NCI-H1417 treated with DMSO at 0.1 percent for 48 hours (cell line): ENCODE data around the gene LTBP1.
A peak's percentile ranks its signal among the peaks of the same experiment; 100 is the strongest.

Source experiments
- DNase-seq: peaks from one replicate; lab custom pipeline; 2025; lab: John Stamatoyannopoulos, UW

Gene LTBP1

GRCh38 chr2:33267043-33267442, 320.3 kb downstream of the LTBP1 start:
- DNase-seq: no peak

GRCh38 chr2:33267756-33268155, 321.0 kb downstream of the LTBP1 start:
- no peak for DNase-seq

GRCh38 chr2:33268246-33268831, 321.6 kb downstream of the LTBP1 start:
- DNase-seq: no peak

- no peak for DNase-seq
These were observed 325.2 kb downstream of the LTBP1 start for GRCh38 chr2:33272001-33272400.

- no peak for DNase-seq
These were observed 326.7 kb downstream of the LTBP1 start for GRCh38 chr2:33273479-33273878.

- no peak for DNase-seq
These were observed 327.8 kb downstream of the LTBP1 start for GRCh38 chr2:33274524-33274923.

- DNase-seq: no peak
These were observed 329.1 kb downstream of the LTBP1 start for GRCh38 chr2:33275689-33276444.

- no peak for DNase-seq
These were observed 330.3 kb downstream of the LTBP1 start for GRCh38 chr2:33277002-33277426.

- no peak for DNase-seq
These were observed 331.6 kb downstream of the LTBP1 start for GRCh38 chr2:33278245-33278943.

- DNase-seq: no peak
These were observed 337.5 kb downstream of the LTBP1 start for GRCh38 chr2:33284287-33284686.

GRCh38 chr2:33287507-33288005, 340.8 kb downstream of the LTBP1 start:
- DNase-seq: no peak

- DNase-seq: no peak
These were observed 341.3 kb downstream of the LTBP1 start for GRCh38 chr2:33288011-33288410.

GRCh38 chr2:33289961-33290360, 343.2 kb downstream of the LTBP1 start:
- no peak for DNase-seq

GRCh38 chr2:33291278-33292013, 344.7 kb downstream of the LTBP1 start:
- peak; percentile 40 for DNase-seq

- no peak for DNase-seq
These were observed 345.3 kb downstream of the LTBP1 start for GRCh38 chr2:33292063-33292462.

- DNase-seq: peak; percentile 92
These were observed 346.3 kb downstream of the LTBP1 start for GRCh38 chr2:33292981-33293595.

- DNase-seq: no peak
These were observed 351.5 kb downstream of the LTBP1 start for GRCh38 chr2:33298233-33298632.

GRCh38 chr2:33301355-33301754, 354.6 kb downstream of the LTBP1 start:
- no peak for DNase-seq

GRCh38 chr2:33302348-33302747, 355.6 kb downstream of the LTBP1 start:
- no peak for DNase-seq

- peak; percentile 42 for DNase-seq
These were observed 357.5 kb downstream of the LTBP1 start for GRCh38 chr2:33304032-33304864.
